Stimulated activated CD8-positive, alpha-beta memory T cell treated with anti-CD3 and anti-CD28 coated beads, Interleukin-7, amount 100 ng/mL, for 4 hours (primary cell): Measurements from ENCODE around the gene SLX4IP.

Experiments used
- DNase-seq, 2 donors: peaks; one replicate each; pipeline ENCODE4 v3.0.0-alpha.2; 2020; ENCODE audit warnings: low read depth in 2 of 2

The SLX4IP gene

GRCh38 chr20:10633718-10634117 lies 198.6 kb downstream of the SLX4IP start:
- DNase-seq = no peak

DNA sequence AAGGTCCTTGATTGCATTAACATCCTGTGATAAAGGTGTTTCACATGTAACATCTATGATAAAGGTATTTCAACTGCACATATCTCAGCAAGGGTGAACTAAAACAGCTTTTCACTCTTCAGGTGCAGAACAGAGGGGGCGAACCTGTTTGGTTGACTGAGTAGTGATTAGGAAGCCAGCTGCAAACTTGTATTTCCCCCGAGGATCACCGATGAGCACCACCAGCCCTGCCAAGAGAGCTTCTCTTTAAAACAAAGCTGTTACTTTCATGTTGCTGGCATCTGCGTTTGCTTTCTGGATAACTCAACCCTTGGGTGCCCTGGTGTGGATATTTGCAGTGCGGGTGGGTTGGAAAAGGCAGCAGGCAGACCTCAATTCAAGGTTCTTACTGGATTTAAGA lies 199.1 kb downstream of the SLX4IP start:
- DNase-seq = no peak

DNA sequence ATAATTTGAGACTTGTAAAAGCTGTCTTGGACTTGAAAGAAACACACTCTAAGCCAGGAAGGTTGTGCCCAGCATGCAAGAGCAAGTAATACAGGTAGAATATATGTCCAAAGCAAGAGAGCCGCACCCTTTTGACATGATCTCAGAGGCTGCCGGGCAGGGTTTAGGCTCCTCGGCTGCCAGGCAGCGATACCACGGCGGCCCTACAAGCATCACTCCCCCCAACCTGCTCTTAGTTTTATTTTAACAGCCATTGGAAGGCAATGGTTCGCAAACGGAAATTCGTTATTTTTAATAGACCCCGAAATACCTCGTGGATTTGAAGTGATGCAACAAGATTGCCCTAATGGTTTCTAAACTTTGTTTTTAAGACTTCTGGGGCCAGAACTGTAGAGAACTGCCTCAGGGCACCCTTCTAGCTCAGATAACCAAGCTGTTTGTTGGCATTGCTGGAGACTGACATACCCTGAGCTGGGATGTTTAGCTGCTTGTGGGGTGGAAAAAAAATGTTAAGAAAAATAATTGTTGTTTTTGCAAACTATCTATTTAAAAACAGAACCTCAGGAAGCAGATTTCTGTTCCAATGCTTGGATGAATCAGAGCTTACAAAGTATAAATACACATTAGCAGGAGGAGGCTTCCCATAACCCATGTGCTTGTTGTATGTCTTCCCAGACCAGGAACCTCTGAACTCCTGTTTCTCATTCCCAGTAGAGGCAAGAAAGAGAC lies 199.7 kb downstream of the SLX4IP start:
- DNase-seq = no peak

- no peak for DNase-seq
Measured at GRCh38 chr20:10635476-10636208, 200.5 kb downstream of the SLX4IP start.

DNA sequence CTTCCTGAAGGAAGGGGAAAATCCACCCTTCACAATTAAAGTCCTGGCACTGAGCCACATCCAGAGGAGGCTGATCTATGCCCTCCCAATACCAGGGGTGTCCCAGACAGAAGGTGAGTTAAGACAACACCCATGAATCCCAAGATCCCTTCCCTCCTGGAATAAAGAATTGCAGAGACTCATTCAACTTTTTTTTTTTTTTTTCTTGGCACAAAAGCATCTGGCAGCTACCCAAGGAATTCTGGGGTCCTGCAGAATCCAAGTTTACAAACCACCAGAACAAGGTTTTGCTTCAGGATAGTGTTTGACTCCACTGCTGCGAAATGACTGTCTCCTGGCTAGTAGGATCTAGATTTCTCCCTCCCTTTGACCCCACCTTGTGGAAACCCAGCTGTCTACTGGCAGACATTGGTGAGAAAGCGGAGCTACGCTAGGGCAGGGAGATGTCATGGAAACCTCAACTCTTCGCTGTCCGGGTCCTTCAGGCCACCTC lies 201.3 kb downstream of the SLX4IP start:
- no peak for DNase-seq

- DNase-seq = no peak
Measured at GRCh38 chr20:10637031-10637559, 202.0 kb downstream of the SLX4IP start.

- DNase-seq = no peak
Measured at GRCh38 chr20:10637563-10637962, 202.5 kb downstream of the SLX4IP start.

- DNase-seq = no peak
Measured at GRCh38 chr20:10639077-10639736, 204.1 kb downstream of the SLX4IP start.

DNA sequence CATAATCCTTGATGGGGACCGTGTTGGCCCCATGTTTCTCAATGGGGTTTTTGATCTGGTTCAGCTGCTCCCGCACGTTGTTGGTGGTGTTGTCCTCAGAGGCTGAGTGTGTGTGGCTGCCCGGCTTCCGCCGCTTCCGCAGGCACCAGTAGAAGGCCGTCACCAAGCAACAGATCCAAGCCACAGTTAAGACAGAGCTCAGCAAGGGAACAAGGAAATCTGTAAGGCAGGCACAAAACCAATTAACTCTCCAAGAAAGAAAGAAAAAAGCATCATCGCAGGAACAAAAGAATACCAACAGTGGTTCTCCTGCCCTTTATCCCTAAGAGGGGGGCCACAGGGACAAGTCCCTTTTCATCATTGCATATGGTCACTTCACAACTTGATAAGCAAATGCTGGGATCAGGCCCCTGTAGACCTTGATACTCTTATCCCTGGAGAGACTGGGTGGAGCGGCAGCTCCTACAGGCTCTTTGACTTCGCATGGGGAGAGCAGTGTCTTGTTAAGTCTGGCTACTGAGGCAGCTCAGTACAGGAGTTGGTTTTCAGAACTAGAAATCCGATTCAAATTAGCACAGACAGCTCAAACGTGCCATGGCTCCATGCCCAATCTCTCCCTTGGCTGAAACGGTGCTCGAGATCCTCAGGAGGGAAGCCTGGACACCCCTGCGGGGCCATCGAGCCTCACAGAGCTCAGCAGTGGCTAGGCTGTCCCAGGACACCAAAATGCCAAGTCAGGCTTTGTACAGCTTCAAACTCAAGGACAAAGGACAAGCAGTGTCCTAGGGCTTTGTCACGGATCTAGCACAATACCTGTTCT lies 204.8 kb downstream of the SLX4IP start:
- no peak for DNase-seq

GRCh38 chr20:10640897-10641296 lies 205.8 kb downstream of the SLX4IP start:
- DNase-seq = no peak

DNA sequence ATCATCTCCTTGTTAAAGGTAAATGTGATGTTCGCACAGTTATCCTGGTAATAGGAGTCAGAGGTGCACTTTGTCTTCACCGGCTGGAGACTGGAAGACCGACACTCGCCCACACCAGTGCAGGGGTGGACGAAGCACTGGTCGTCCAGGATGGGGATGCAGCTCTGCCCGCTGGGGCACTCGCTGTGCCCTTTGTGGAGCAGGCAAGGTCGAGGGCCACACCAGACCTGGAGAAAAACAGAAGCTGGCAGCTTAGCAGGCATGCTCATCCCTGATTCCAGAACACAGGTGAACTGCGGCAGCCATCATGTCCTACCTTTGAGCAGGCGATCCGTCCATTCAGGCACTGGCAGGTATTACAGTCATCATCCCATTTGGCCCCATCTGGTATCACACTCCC lies 206.4 kb downstream of the SLX4IP start:
- no peak for DNase-seq

- no peak for DNase-seq
Measured at GRCh38 chr20:10641893-10642292, 206.8 kb downstream of the SLX4IP start.

- DNase-seq = no peak
Measured at GRCh38 chr20:10642856-10643559, 207.9 kb downstream of the SLX4IP start.

DNA sequence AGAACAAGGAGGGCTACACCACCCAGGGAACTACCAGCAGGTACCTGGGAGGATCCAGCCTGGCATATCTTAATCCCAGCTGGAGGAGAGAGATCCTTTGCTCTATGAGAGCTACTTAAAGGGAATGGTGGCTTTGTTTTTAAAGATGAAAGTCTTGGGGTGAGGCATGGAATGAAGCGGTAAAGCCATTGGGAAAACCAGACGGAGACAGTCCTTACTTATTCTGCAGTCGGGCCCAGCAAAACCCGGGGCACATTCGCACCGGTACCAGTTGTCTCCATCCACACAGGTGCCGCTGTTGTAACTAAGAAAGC lies 208.4 kb downstream of the SLX4IP start:
- no peak for DNase-seq

DNA sequence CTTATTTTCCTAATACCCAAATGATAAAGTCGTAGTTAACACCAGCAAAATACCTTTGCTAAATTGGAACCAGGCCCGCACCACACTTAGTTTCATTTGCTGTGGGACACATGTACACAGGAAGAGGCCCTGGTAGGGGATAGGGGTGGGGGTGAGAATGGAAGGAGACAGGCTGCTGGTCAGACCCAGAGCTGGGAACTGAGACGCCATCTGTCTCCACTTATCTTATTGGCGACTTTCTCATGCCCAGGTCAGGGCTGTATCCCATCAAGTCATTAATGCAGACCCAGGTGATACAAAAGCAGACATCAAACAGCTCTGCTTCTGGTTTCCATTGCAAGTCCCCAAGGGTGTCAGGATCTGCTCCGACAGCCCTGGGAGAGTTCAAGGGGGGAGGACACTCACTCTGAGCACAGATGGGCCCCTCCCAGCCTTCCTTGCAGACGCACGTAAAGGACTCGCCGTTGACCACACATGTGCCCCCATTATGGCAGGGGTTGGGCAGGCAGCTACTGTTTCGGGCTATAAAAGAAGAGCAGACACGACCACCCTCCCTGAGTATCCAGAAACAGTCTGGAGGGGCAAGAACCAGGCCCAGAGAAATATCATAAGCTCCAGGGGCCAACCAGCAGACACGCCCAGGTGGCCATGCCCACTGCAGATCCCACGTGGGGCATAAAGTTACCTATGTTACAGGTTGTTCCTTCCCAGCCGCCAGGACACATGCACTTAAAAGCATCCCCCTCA lies 209.5 kb downstream of the SLX4IP start:
- no peak for DNase-seq

DNA sequence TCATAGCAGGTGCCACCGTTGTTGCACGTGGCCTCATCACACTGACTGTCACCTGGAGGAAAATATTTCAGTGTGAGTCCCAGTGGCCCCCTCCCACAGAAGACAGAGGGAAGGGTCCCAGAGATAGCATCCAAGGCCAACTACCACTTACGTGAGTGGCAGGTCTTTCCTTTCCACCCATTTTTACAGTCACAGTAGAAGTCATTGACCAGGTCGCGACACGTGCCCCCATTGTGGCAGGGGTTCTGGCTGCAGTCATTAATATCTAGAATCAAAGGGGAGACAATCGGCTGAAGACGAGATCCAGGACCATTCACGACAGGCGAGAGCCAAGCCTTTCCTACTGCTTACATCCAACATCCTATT lies 210.1 kb downstream of the SLX4IP start:
- DNase-seq = no peak

DNA sequence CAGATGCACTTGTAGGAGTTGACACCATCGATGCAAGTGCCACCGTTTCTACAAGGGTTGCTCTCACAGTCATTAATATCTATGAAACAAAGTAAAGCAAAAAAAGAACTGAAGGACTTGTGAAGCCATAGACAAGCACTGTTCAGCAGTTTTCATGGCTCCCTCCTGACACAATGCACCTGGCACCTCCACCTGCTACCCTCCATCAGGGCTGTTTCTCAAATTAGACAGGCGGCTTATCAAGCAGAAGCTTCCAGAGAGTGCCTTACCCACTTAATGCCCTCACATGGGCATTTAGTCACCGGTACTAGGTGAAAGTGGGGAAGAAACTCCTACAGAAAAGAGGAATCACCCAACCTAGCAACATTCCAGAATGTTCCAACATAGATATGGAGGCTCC lies 210.9 kb downstream of the SLX4IP start:
- no peak for DNase-seq

DNA sequence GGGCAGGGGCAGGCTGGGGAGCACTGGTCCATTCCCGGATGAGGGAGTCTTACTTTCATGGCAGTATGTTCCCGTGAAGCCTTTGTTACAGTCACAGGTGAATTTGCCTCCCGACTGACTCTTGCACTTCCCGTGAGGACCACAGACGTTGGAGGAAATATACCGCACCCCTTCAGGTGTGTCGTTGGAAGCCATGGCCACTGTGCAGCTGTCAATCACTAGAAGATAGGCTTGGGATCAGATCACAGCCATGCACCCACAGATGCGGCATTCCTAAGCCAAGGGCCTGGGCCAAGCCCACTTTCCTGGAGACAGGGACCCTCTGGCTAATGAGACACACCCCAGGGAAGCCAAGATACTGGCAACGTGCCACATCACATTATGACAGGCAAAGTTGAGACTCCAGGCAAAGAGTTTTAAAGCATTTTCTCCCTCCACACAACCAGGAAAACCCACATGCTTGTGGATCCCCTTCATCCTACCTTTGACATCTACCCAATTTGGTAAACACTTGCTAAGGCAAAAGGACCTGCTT lies 211.8 kb downstream of the SLX4IP start:
- no peak for DNase-seq

GRCh38 chr20:10647471-10647870 lies 212.4 kb downstream of the SLX4IP start:
- no peak for DNase-seq

DNA sequence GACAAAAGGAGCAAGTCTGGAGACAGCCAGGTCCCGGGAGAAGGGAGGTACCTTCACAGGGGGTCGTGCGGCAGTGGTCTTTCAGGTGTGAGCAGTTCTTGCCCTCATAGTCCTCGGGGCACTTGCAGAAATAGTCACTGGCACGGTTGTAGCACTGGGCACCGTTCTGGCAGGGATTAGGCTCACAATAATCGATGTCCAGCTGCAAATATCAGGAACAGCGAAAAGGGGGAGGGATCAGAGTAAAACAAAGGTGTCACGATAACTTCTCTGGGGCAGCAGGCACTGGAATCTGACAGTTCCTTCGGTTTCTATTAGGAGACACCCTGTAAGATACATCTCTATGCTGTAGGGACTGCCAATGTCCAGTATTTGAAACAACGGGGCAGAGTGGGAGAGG lies 212.8 kb downstream of the SLX4IP start:
- no peak for DNase-seq
